Activated CD4-positive, alpha-beta T cell treated with anti-CD3 and anti-CD28 coated beads for 48 hours (primary cell): ENCODE measurements around the gene MAGI3.
"Not testable (repeated sequence)": the region's sequence is repeated elsewhere in the genome, so short reads cannot be mapped to it uniquely, and the experiment has no call there.

Source experiments
- DNase-seq: peaks from one replicate; pipeline ENCODE4 v3.0.0-alpha.2; 2020

Gene MAGI3

DNA sequence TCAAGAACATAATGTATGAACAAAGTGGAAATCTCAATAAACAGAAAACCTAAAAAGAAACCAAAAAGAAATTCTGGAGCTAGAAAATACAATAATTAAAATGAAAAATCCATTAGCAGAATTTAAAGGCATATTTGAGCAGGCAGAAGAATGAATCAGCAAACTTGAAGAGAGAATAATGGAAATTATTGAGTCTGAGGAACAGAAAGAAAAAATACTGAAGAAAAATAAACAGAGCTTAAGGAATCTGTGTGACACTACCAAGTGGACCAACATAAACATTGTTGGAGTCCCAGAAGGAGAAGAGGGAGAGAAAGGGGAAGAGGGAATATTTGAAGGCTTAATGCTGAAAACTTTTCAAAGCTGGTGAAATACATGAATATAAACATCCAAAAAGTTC is 54.5 kb downstream of the MAGI3 start:
- no peak for DNase-seq

DNA sequence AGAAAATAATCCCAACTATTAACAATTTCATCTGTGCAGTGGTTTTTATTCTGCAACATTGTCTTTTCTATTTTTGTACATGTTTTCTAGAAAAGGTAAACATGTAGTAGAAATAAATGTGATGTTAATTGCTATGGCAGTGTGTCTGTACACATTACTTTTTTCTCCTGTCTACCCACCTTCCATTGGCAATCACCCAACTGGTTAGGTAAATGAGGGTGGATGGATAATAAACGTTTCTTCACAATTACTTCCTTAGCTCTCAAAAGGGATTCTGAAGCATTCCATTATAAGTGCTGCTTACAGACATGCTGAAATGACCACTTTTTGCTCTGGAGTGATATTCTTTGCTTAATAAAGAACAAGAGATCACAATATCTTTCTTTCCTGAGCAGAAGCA is 61.4 kb downstream of the MAGI3 start:
- DNase-seq: no peak

DNA sequence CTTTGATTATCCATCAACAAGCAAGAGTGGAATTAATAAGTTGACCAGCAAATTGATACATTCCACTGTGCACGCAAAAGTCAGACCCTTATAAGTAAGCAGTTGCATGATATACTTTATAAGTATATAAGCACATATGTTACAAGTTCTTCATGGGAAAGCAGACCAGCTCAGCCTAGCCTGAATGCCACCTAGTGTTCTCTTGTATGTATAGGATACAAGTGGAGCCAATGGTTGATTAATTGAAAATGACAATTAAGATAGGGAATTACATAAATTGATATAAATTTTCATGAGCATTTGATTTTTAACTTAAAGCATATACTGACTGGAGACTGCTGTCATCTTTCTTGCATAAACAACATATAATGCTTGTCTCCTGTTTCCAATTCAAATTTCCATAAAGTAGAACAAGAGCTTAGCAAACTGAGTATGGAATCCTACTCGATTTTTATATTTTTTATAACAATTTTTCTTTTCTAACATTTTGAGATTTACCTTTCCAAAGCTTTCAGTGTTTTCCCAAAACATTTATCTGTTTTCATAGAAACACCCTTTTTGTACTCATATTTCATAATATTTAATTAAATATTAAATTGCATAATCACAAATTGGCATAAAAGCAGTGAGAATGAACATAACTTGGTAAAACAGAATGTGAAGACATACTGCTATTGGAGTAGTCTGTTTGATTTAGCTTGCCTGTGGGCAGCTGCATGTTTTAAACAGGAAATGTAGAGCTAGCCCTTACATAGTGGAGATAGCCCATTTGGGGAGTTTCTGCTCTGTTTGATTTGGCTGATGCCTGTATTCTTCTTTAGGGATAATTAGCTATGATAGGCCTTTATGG is 62.8 kb downstream of the MAGI3 start:
- peak; percentile 8 for DNase-seq

DNA sequence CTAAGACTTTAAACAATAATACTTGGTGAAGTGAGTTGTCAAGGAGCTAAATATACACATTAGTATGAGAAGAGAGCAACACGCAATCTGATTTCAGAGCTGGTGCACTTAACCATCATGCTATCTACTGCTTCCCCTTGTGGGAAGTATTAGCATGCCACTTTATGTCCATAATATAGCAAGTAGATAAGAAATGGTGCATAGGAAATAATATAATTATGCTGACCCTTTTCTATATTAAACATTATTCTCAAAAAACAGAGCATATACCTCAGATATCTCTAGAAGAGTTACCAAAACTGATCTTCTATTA is 63.4 kb downstream of the MAGI3 start:
- DNase-seq: no peak

DNA sequence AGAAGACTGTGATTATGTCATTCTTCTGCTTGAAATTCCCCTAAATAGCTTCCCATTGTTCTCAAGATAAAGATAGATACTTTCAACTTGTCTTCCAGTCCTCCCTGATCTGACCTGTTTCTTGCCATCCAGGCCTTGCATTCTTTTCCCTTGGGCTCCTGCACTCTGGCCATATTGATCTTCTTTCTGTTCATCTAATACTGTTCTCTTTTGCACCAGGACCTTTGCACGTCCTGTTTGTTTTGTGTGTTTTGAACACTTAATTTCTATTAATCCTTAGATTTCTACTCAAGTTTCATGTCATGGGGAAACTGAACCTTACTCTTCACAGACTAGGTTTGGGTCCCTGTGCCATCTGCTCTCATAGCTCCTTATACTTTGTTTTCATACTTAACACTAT is 65.1 kb downstream of the MAGI3 start:
- no peak for DNase-seq

DNA sequence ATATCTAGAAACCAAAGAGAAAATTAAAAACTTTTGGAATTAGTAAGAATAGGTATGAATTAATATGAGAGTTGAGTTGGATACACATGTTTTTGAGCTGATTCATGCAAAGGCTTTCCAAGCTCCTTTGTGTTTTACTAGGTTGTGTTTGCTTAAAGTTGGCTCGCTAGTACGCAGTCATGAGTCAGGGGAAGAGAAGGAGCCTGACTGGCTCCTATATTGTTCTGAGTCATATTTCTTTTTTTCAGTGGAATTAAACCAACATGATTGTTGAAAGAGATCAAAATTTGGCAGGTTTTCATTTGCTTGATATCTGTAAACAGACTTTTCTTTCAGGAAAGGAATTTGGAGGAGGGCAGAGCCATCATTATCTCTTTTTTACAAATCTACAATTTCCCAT is 66.7 kb downstream of the MAGI3 start:
- no peak for DNase-seq

DNA sequence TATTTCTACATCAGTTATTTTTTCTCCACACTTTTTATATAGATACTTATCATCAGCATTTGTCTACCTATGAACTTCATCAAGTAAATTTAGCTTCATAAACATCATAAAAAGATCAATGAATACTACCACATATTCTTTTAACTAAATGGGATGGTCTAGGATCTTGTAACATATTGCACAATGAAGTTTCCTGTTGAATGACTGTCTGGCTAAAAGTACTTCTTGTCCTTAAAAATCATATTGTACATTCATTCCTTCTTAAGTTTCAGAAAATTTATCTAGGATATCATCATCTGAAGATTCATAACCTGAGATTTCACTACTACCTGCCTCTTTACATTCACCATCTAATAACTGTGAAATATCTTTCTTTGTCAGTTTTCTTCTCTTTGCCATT is 69.0 kb downstream of the MAGI3 start:
- no peak for DNase-seq

DNA sequence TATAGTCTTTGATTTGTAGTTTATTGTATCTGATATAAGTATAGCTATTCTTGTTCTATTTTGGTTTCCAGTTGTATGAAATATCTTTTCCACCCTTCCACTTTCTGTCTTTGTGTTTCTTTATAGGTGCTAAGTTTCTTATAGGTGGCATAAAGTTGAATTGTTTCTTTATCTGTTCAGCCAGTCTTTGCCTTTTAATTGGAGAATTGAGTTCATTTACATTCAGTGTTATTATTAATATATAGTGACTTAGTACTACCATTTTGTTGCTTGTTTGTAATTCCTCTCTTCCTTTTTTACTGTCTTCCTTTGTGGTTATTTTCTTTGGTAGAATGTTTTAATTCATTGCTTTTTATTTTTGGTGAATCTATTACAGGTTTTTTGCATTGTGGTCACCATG is 77.7 kb downstream of the MAGI3 start:
- DNase-seq: no peak

DNA sequence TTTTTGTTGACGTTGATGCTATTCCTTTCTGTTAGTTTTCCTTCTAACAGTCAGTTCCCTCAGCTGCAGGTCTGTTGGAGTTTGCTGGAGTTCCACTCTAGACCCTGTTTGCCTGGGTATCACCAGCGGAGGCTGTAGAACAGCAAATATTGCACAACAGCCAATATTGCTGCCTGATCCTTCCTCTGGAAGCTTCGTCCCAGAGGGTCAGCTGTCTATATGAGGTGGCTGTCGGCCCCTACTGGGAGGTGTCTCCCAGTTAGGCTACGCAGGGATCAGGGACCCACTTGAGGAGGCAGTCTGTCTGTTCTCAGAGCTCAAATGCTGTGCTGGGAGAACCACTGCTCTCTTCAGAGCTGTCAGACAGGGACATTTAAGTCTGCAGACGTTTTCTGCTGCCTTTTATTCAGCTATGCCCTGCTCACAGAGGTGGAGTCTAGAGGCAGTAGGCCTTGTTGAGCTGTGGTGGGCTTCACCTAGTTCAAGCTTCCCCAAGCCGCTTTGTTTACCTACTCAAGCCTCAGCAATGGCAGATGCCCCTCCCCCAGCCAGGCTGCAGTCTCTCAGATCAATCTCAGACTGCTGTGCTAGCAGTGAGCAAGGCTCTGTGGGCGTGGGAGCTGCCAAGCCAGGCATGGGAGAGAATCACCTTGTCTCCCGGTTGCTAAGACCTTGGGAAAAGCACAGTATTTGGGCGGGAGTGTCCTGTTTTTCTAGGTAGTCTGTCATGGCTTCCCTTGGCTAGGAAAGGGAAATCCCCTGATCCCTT is 88.3 kb downstream of the MAGI3 start:
- DNase-seq: not testable (repeated sequence)

DNA sequence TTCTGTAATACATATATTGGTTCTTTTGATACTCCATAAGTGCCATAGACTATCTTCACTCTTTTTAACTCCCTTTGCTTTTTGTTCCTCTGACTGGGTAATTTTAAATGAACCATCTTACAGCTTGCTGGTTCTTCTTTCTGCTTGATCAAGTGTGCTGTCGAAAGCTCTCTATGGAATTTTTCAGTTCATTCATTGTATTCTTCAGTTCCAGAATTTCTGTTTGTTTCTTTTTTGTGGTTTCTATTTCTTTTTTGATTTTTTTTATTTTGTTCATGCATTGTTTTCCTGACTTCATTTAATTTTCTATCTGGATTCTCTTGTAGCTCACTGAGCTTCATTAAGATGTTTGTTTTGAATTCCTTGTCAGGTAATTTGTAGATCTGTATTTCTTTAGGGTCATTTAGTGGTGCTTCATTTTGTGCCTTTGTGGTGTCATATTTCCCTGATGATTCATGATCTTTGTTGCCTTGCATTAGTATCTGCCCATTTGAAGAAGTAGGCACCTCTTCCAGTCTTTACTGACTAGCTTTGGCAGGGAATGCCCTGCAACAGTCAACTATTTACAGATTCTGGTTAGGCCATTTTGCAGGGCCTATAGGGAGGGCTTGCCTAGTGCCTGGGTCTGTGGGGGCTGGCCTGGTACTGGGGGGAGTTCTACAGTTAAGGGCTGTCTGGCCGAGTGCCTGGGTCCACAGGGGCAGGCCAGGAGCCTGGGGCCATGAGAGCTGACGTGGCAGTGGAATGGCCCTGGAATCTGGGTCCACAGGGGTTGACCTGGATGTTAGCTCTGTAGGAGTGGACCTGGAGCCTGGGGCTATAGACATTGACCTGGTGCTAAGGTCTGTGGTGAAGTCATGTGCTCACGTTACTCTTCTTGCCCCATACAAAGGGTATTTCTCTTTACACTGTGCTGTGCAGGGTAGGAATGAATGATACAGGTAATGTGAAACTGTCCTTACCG is 89.7 kb downstream of the MAGI3 start:
- no peak for DNase-seq

DNA sequence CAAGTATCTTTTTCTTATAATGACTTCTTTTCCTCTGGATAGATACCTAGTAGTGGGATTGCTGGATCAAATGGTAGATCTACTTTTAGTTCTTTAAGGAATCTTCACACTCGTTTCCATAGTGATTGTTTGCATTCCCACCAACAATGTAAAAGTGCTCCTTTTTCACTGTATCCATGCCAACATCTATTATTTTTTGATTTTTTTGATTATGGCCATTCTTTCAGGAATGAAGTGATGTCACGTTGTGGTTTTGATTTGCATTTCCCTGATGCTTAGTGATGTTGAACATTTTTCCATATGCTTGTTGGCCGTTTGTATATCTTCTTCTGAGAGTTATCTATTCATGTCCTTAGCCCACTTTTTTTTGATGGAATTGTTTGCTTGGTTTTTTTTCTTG is 94.8 kb downstream of the MAGI3 start:
- not testable (repeated sequence) for DNase-seq

DNA sequence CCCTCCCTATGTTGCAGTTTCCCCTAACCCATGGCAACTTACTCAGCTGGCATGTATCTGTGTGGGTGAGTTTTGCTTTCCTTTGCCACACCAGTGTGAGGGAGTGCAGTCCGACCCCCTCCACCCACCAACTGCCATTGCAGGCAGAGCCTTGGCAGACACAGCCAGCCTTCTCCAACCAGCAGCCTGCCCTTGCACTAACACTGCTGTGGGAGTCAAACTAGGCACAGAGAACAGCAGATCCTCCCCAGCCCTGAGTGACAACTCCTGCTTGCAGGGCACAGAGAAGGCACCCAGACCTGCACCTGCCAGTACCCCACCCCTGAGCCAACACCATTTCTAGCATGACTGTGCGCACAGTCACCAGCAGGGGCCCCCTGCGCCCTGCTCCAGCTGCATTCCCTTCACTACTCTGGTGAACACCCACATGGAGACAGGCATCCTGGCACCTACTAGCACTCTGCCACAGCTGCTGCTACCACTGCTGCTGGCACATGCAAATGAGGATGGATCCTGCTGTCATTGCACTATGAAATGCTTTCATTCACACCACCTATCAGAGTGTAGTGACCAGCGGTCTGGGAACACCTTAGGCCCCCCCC is 98.4 kb downstream of the MAGI3 start:
- DNase-seq: no peak

DNA sequence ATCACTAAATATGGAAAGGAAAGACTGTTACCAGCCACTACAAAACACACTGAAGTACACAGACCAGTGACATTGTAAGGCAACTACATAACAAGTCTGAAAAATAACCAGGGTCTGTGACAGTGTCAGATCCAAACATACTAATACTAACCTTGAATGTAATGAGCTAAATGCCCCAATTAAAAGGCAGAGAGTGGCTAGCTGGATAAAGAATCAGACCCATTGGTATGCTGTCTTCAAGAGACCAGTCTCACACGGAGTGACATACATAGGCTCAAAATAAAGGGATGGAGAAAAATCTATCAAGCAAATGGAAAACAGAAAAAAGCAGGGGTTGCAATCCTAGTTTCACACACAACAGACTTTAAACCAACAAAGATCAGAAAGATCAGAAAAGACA is 100.1 kb downstream of the MAGI3 start:
- no peak for DNase-seq

DNA sequence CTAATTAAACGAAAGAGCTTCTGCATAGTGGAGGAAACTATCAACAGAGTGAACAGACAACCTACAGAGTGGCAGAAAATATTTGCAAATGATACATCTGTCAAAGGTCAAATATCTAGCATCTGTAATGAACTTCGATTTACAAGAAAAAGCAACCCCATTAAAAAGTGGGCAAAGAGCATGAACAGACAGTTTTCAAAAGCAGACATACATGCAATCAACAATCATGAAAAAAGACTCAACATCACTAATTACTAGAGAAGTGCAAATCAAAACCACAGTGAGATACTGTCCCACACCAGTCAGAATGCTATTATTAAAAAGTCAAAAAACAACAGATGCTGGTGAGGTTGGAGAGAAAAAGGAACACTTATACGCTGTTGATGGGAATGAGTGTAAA is 103.2 kb downstream of the MAGI3 start:
- no peak for DNase-seq

DNA sequence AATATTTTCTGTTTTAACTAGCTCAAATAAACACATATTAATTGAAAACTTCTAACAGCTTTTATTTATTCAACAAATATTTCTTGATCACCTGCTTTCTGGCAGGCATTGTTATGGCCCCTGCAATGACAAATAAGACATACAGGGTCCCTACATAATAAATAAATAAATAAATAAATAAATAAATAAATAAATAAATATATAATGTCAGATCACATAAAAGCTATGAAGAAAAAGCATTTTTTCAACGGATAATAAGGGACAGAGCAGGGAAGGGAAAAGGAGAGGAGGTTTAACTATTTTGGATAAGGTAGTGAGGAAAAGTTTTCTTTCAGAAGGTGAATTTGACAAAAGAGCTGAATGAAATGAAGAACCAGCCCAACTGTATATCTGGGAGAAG is 115.0 kb downstream of the MAGI3 start:
- no peak for DNase-seq

DNA sequence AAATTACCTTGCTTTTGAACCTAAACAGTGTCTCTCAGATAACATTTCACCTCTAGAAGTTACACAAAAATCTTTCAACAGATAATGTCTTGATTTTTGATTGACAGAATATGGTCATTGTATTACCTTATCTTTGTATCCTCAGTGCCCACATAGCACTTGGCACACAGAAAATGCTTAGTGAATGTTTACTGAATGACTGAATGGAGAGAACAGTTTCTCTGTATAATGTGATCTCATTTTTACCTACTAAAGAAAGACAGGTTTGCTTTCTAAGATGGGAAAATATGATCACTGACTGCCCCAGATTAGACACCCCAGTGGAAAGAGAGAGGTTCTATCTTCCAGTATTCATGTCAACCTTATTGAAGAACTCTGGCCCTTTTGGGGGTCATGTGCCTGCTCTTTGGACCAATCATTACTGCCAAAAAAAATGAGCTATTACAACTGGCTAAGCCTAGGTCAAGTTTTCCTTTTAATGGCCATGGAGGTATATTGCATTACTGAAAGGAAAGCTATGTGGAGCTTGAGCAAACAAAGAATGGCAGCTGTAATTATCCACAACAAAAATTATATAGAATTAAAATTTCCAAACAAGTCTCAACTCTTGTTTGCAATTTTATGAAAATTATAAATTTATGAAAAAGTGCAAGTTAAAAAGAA is 117.4 kb downstream of the MAGI3 start:
- DNase-seq: no peak

DNA sequence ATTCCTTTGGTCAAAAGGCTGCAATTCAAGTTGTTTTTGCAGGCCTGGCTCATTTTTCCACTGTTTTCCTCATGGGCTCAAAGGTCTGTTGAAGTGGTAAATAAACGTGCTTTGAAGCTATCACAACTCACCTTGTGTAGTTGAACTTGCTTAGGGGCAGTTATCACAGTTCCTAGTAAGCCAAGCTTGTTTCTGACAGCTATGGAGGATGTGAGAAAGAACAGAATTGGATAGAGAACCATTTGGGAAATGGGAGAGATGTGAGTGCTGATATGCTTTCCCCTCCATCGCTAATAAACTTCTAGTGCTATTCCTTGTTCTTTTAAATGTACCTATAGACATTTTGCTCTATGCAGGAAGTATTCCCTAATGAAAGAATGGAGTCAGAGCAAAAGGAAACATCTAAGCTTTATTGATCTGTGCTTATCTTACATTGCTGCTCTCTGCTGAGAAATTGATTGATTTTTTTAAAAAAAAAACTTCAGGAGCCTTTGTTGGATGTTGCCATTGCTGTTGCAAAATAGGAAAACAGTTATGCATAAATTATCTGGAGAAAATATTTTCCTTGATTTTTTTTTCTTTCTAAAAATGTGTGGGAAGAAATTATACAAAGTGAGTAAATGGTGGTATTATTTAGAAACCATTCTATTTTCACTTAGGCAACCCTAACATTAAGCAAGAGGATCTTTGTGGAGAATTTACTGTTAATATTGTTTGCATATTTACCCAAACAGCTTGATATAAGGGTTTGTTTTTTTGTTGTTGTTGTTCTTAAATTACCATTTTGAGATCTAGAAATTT is 118.2 kb downstream of the MAGI3 start:
- DNase-seq: no peak

DNA sequence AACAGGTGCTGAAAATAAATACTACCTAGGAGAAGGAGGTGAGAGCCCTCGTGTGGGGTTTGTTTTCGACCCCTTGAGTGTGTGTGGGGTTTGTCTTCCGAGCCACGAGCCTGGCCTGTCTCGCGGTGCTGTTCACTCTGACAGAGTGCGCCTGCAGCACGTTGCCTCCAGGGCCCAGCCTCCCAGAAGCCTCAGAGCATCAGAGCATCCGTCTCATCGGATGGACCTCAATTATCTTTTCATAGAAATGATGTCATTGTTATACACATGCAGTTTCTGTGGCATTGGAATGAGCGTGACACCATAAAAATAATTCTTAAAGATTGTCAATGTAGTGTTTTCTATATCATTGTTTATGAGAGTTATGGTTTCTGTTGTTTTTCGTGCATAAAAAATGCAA is 119.5 kb downstream of the MAGI3 start:
- not testable (repeated sequence) for DNase-seq

DNA sequence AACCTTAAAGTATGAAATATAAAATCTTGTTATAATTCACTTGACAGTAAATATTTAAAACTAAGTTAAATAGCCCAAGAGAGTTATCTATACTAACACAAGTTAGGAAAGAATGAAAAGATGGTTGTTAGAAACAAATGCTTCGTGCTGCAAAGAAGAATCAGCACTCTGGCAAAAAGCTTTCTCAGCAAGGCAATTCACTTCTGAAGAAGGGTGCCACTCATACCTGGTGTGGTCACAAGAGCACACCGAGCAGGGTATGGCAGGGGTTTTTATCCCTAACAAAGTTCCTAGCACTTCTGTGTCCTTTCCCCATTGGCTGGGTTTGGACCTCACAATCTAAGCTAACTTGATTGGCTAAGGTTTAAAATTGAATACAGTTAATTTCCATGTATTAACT is 121.0 kb downstream of the MAGI3 start:
- DNase-seq: no peak

DNA sequence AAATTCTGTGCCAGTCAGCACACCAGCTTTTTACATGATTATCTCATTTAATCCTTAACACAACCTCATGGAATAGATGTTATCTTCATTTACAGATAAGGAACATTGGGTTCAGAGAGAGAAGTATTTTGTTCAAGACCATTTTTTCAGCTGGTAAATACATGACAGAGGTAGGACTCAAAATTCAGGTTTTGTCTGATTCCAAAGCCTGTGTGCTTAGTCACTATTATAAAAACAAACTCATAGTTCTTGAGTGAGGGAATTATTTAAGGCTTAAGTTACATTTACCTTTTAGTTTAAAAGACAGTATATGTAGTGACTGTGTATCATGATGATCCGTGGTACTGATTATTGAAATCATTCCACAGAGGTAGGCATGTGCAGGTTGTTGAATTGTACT is 125.2 kb downstream of the MAGI3 start:
- no peak for DNase-seq

DNA sequence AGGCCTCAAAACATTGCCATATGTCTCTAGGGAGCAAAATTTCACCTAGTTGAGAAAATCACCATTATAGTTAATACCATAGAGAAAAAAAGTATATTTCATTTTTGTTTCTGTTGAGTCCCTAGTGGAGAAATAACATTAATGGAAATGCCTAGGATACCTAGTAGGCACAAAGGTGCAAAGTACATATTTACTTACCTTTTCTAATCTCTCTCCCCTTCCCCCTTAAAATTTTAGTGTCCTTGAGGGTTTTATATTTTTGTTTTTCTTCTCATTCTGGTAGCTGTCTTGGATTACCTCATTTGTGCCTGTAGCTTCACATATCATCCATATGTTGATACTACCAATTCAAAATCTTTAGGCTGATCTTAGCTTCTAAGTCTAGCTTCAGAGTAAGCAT is 127.0 kb downstream of the MAGI3 start:
- DNase-seq: no peak

DNA sequence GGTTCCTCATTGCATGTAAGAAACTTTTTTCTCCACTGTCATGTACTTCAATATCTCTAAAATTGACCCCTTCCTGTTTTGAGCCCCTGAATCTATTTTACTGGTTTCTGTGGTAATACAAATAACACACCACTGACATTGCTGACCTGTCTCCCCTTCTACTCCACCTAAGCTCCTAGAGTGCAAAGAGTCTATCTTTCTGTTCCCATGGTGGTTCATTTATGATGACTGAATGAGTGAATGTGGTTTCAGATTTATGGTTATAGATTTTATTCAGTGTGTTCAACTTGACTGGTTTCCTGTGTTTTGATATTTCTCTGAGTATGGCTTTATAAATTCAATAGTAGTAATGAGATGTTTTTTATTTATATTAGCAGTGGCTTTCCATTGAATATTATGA is 127.7 kb downstream of the MAGI3 start:
- DNase-seq: no peak
